Measurements from ENCODE around the gene SEMA3F.
A peak's percentile ranks its signal among the peaks of the same experiment; 100 is the strongest.

DNA sequence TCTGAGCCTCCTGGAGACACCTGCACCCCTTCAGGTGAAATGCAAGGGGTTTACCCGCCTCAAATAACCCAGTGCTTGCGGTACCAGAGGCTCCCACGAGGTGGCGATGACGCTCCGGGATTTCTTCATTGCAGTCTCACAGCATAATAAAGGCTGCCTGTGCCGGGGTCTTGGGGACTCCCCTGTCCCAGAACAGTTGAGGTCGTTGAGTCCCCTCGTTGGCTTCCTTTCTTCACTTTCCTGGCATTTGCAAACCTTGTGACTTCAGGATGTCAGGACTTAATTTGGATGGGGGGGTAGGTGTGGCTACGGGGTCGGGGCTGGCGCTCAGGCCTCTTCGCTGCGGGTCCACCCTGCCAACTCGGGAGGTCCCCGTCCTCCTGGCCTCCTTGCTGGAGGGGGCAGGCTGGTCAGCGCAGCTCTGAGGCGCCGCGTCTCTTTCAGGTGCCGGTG is 37.6 kb downstream of the SEMA3F start:
- TF ChIP-seq, protein P1, sequence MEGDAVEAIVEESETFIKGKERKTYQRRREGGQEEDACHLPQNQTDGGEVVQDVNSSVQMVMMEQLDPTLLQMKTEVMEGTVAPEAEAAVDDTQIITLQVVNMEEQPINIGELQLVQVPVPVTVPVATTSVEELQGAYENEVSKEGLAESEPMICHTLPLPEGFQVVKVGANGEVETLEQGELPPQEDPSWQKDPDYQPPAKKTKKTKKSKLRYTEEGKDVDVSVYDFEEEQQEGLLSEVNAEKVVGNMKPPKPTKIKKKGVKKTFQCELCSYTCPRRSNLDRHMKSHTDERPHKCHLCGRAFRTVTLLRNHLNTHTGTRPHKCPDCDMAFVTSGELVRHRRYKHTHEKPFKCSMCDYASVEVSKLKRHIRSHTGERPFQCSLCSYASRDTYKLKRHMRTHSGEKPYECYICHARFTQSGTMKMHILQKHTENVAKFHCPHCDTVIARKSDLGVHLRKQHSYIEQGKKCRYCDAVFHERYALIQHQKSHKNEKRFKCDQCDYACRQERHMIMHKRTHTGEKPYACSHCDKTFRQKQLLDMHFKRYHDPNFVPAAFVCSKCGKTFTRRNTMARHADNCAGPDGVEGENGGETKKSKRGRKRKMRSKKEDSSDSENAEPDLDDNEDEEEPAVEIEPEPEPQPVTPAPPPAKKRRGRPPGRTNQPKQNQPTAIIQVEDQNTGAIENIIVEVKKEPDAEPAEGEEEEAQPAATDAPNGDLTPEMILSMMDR (IDR thresholded peaks at IDR 0.05): peak; percentile 86 to 95 (median 92)
- no peak for TF ChIP-seq POLR2AphosphoS5 (IDR thresholded peaks at IDR 0.05)
- no peak for TF ChIP-seq POLR2A (IDR thresholded peaks at IDR 0.05)

Data from upper lobe of left lung (tissue), 4 donors.